HG02885 (cell line): ENCODE data around the gene OR10G7.
"Not testable (repeated sequence)": the region's sequence is repeated elsewhere in the genome, so short reads cannot be mapped to it uniquely, and the experiment has no call there.

ENCODE experiments used
- ATAC-seq: cut with Tn5 transposase; IDR thresholded peaks from one replicate; pipeline ENCODE4 v1.9.1; 2021; ENCODE audit warnings: mild to moderate bottlenecking; ENCODE audit not compliant: unreplicated experiment, poor library complexity

The OR10G7 gene

GRCh38 chr11:124050748-124051147 lies 9.6 kb upstream of the OR10G7 start:
- ATAC-seq, result no peak

GRCh38 chr11:124043420-124043819 lies 2.3 kb upstream of the OR10G7 start:
- no peak for ATAC-seq

GRCh38 chr11:124039557-124039956 lies 1.6 kb downstream of the OR10G7 start:
- no peak for ATAC-seq

- no peak for ATAC-seq
Observed at GRCh38 chr11:124036666-124037065, 4.5 kb downstream of the OR10G7 start.

GRCh38 chr11:124026498-124026897 lies 14.6 kb downstream of the OR10G7 start, which contains the start of gene OR10G8:
OR10G8 (plus strand) TSS chr11:124026798; CDS start chr11:124029623, 2,825 bp downstream.
- ATAC-seq, result no peak

- ATAC-seq, result not testable (repeated sequence)
Observed at GRCh38 chr11:124015837-124016236, 25.3 kb downstream of the OR10G7 start.

- ATAC-seq, result no peak
Observed at GRCh38 chr11:124012697-124013096, 28.4 kb downstream of the OR10G7 start, which contains the start of gene OR10G4. OR10G4 (plus strand) TSS chr11:124012997; CDS start chr11:124015575, 2,578 bp downstream.

GRCh38 chr11:123995119-123995518 lies 46.0 kb downstream of the OR10G7 start, which contains the start of gene OR10G6:
OR10G6 (minus strand) TSS chr11:123995161; CDS start chr11:123995161, 0 bp downstream.
- ATAC-seq, result no peak
